ENCODE measurements around the gene RNFT2.

The RNFT2 gene

DNA sequence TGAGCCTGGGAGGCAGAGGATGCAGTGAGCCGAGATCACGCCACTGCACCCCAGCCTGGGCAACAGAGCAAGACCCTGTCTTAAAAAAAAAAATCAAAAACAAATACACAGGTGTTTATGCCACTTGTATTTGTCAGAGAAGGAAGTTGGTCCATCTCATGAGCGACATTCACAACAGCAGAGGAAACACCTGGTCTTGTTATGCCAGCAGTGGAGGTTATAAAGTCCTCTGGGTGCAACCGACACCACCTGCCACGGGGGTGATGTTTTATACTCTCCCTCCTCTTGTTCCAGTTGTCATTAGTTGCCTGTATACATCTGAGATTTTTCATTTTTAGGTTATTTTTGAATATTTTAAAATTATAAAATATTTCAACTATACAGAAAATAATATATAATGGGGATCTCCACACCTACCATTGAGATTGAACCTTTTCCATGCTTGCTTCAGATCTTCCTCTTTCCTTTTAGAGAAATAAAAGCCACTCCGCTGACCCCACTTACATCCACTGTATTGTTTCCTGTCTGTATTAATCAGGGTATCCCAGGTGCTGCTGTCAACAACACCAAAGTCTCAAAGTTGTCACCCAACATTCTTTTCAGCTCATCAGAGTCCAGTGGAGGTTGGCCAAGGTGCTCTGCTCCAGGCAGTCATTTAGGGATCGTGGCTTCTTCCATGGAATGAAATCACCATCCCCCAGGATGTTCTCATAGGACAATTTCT is 65.1 kb downstream of the RNFT2 start:
- H3K4me3 ChIP-seq (ENCODE audit: control insufficient read depth, low read depth, low read length), result no peak overlapping the region
- TF ChIP-seq, protein P1, sequence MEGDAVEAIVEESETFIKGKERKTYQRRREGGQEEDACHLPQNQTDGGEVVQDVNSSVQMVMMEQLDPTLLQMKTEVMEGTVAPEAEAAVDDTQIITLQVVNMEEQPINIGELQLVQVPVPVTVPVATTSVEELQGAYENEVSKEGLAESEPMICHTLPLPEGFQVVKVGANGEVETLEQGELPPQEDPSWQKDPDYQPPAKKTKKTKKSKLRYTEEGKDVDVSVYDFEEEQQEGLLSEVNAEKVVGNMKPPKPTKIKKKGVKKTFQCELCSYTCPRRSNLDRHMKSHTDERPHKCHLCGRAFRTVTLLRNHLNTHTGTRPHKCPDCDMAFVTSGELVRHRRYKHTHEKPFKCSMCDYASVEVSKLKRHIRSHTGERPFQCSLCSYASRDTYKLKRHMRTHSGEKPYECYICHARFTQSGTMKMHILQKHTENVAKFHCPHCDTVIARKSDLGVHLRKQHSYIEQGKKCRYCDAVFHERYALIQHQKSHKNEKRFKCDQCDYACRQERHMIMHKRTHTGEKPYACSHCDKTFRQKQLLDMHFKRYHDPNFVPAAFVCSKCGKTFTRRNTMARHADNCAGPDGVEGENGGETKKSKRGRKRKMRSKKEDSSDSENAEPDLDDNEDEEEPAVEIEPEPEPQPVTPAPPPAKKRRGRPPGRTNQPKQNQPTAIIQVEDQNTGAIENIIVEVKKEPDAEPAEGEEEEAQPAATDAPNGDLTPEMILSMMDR (conservative IDR thresholded peaks at IDR 0.05; ENCODE audit: control insufficient read depth, insufficient read depth, low read depth, low read length), result no peak
- DNase-seq (ENCODE audit: low read depth), result no peak

DNA sequence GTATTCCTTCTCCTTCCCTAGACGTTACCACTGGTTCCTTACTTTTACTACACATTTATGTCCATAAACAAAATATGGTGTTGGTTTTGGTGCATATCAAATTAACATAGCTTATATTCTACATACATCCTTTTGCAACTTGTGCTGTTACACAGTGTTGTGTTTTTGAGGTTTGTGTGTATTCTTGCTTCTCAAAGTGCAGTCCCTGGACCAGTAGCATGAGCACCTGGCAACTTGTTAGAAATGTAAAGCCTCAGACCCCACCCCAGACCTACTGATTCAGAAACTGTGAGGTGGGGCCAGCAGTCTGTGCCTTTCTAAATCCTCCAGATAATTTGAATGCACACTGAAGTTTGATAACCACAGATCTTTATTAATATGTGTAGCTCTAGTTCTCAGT is 65.9 kb downstream of the RNFT2 start:
- DNase-seq (ENCODE audit: low read depth), result no peak
- no peak overlapping the region for H3K4me3 ChIP-seq (ENCODE audit: control insufficient read depth, low read depth, low read length)
- TF ChIP-seq, protein P1 (conservative IDR thresholded peaks at IDR 0.05; ENCODE audit: control insufficient read depth, insufficient read depth, low read depth, low read length), result no peak

DNA sequence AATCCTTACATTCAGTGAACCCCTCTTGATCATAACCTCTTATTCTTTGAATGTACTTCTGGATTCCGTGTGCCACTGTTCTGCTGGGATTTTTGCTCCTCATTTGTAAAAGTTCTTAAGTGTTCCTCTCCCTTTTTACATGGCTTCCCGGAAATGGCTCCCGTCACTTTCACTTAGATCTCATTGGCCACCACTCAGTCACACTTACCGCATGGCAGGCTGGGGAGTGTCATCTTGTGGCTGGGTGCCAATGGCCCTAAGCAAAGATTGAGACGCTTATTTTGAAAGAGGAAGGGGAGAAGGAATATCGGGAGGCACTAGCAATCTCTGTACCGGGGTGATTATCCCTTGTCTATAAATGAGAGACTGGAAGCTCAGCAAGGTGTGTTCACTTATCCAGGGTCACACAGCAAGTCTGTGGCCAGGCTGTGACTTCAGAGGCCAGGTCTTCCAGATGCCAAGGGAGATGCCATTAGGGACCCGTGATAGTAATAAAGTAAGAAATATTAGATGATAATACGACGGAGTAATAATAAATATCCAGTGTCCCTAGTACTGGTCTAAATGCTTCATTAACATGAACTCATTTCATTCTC is 68.8 kb downstream of the RNFT2 start:
- TF ChIP-seq, protein P1 (conservative IDR thresholded peaks at IDR 0.05; ENCODE audit: control insufficient read depth, insufficient read depth, low read depth, low read length), result no peak
- H3K4me3 ChIP-seq (ENCODE audit: control insufficient read depth, low read depth, low read length), result no peak overlapping the region
- no peak for DNase-seq (ENCODE audit: low read depth)

DNA sequence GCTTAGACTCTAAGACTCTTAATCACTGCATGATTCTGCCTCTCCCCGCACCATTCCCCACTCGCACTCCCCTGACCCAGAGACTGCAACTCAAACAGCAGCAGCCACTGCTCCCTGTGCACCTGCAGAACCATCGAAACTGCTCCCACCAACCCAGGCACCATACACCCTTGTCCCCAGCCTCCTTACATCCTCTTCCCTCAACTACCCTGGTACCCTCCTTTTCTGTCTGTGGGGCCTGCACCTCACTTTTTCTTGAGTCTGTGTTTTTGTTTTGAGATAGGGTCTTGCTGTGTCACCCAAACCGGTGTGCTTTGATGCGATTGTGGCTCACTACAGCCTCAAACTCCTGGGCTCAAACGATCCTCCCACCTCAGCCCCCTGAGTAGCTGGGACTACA is 69.4 kb downstream of the RNFT2 start:
- TF ChIP-seq, protein P1 (conservative IDR thresholded peaks at IDR 0.05; ENCODE audit: control insufficient read depth, insufficient read depth, low read depth, low read length), result no peak
- no peak for DNase-seq (ENCODE audit: low read depth)
- H3K4me3 ChIP-seq (ENCODE audit: control insufficient read depth, low read depth, low read length), result no peak overlapping the region

DNA sequence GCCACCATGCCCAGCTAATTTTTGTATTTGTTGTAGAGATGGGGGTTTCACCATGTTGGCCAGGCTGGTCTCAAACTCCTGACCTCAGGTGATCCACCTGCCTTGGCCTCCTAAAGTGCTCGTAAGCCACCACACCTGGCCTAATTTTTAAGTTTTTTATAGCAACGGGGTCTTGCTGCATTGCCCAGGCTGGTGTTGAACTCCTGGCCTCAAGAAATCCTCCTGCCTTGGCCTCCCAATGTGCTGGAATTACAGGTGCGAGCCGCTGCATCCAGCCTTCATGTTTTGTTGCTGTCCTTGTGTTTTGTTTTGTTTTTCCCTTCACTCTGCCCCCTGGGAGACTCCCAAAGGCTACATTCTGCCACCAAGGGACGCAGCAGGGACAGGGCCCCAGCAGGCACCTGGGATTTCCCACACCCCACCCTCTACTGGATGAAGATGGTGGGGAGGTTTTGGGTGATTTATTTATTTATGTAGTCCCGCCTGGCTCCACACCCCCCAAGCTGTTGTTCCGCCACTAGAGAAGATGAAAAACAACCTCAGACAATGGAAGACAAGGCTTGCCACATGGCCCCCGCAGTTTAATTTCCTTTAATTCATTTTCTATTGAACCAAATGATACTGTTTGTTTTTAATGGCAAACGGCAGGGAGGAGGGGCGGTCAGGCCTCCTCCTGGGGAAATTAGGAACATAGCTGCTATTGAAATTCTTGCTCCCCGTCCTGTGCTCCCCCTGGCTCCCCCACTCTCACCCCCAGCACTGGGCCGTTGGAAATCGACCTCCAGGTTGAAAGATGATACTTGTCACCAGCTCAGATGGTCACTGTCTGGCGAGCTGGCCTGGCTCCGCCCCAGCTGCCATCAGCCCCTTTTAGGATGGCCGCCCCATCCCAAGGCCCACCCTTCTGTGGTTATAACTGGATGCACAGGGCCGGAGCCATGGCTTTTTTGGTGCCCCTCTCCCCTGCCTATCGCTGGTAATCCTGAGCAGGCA is 70.3 kb downstream of the RNFT2 start:
- TF ChIP-seq, protein P1 (conservative IDR thresholded peaks at IDR 0.05; ENCODE audit: control insufficient read depth, insufficient read depth, low read depth, low read length), result no peak
- DNase-seq (ENCODE audit: low read depth), result no peak
- no peak overlapping the region for H3K4me3 ChIP-seq (ENCODE audit: control insufficient read depth, low read depth, low read length)

DNA sequence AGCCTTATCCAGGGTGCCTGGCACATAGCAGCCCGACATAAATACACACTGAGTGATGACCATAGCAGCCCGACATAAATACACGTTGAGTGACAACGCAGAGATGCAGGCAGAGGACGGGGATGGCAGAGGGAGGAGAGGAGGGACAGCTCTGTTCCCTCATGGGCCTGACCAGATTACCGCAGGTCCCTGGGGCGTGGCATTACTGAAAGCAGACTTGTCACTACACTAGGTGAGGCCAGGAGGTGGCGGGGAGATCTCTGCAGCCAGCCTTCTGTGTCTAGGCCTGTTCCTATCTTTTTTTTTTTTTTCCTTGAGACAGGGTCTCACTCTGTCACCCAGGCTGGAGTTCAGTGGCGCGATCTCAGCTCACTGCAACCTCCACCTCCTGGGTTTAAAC is 74.1 kb downstream of the RNFT2 start:
- no peak for DNase-seq (ENCODE audit: low read depth)
- no peak overlapping the region for H3K4me3 ChIP-seq (ENCODE audit: control insufficient read depth, low read depth, low read length)
- TF ChIP-seq, protein P1 (conservative IDR thresholded peaks at IDR 0.05; ENCODE audit: control insufficient read depth, insufficient read depth, low read depth, low read length), result no peak
